SU-DHL-6 (cell line): Measurements from ENCODE around the gene FBXL13.

Source experiments
- H2AFZ ChIP-seq: fragments of 200-600 bp; sonication (generic); 2 replicates; pipeline ENCODE4 v1.6.1; 2014; ENCODE audit warnings: low read depth, mild to moderate bottlenecking, moderate library complexity, mixed read lengths, antibody characterized with exemption, low read length; ENCODE audit not compliant: severe bottlenecking
- H3F3A ChIP-seq: fragments of 200-600 bp; shearing (Covaris generic); 2 replicates; pipeline ENCODE4 v1.6.0; 2016; ENCODE audit warnings: antibody characterized with exemption, mild to moderate bottlenecking; ENCODE audit not compliant: insufficient read depth
- H3K27ac ChIP-seq: fragments of 200-600 bp; sonication (generic); 2 replicates; pipeline ENCODE4 v1.5.1; 2016; ENCODE audit warnings: low read depth, mild to moderate bottlenecking, low read length, moderate library complexity, mixed read lengths
- H3K27me3 ChIP-seq: fragments of 200-600 bp; sonication (generic), shearing (Covaris generic); 2 replicates; pipeline ENCODE4 v1.6.0; 2014; ENCODE audit warnings: mild to moderate bottlenecking, low read length
- H3K36me3 ChIP-seq: fragments of 200-600 bp; sonication (generic); 2 replicates; pipeline ENCODE4 v1.6.1; 2014; ENCODE audit warnings: mild to moderate bottlenecking, low read length, mixed read lengths
- H3K4me2 ChIP-seq: fragments of 300-600, 200-600 bp; shearing (Covaris generic), sonication (generic); 2 replicates; pipeline ENCODE4 v1.6.0; 2014; ENCODE audit warnings: low read length, low read depth, mild to moderate bottlenecking; ENCODE audit not compliant: poor library complexity, severe bottlenecking
- H3K4me3 ChIP-seq: fragments of 200-600 bp; sonication (generic); 2 replicates; pipeline ENCODE4 v1.5.1; 2014; ENCODE audit warnings: antibody characterized with exemption, low read length, mild to moderate bottlenecking, mixed read lengths; ENCODE audit not compliant: insufficient read depth, poor library complexity, severe bottlenecking
- H3K79me2 ChIP-seq: fragments of 200-600 bp; sonication (generic); 2 replicates; pipeline ENCODE4 v1.6.1; 2014; ENCODE audit warnings: mild to moderate bottlenecking, low read length, moderate library complexity; ENCODE audit not compliant: insufficient read depth
- H3K9ac ChIP-seq: fragments of 200-600 bp; sonication (generic); 2 replicates; pipeline ENCODE4 v1.7.0; 2014; ENCODE audit warnings: mild to moderate bottlenecking, low read length
- H3K9me2 ChIP-seq: fragments of 200-600 bp; sonication (generic); replicated peaks from 2 replicates; pipeline ENCODE4 v1.6.1; 2014; ENCODE audit warnings: low read length; ENCODE audit not compliant: insufficient read depth
- H3K9me3 ChIP-seq: fragments of 200-600 bp; sonication (generic); 2 replicates; pipeline ENCODE4 v1.6.1; 2014; ENCODE audit warnings: low read length, mixed read lengths; ENCODE audit not compliant: insufficient read depth
- H4K20me1 ChIP-seq: fragments of 200-600 bp; sonication (generic); 2 replicates; pipeline ENCODE4 v1.6.1; 2014; ENCODE audit warnings: low read depth, mild to moderate bottlenecking, antibody characterized with exemption, low read length, moderate library complexity, mixed read lengths
- CTCF ChIP-seq: fragments of 200-600 bp; sonication (generic); IDR thresholded peaks from one replicate; pipeline ENCODE4 v1.5.1; 2017; ENCODE audit warnings: antibody characterized with exemption, mild to moderate bottlenecking, low read length, moderate library complexity; ENCODE audit not compliant: insufficient read depth, poor library complexity, severe bottlenecking
- EZH2phosphoT487 ChIP-seq: fragments of 200-600 bp; sonication (generic), shearing (Covaris generic); conservative IDR thresholded peaks from 2 replicates; pipeline ENCODE4 v1.6.1; 2018; ENCODE audit warnings: mild to moderate bottlenecking, antibody characterized with exemption, low read length, moderate library complexity, mixed read lengths

FBXL13 gene

GRCh38 chr7:102836977-102837376 is 237.6 kb downstream of the FBXL13 start:
- Histone ChIP-seq H3K4me3 (no peak overlapping the region), H3K27me3 (no peaks in the 10 kb centered on the region), H3K27ac (no peak overlapping the region), H3K79me2 (no peaks in the 10 kb centered on the region), H2AFZ (no peak overlapping the region), H3K4me2 (no peak overlapping the region), H3K9me2 (no peaks in the 10 kb centered on the region), H3K9me3 (no peaks in the 10 kb centered on the region), H3K9ac (no peak overlapping the region), H3F3A (no peaks in the 10 kb centered on the region), H4K20me1 (no peaks in the 10 kb centered on the region), H3K36me3 (no peaks in the 10 kb centered on the region)
- TF ChIP-seq CTCF: no peak
- TF ChIP-seq EZH2phosphoT487: no peak

GRCh38 chr7:102836191-102836919 is 238.2 kb downstream of the FBXL13 start:
- no peaks in the 10 kb centered on the region for H3K36me3 ChIP-seq
- TF ChIP-seq EZH2phosphoT487 (no peak), CTCF (no peak)
- H2AFZ ChIP-seq: no peak overlapping the region
- H3F3A ChIP-seq: no peaks in the 10 kb centered on the region
- H3K9me3 ChIP-seq: no peaks in the 10 kb centered on the region
- no peak overlapping the region for H3K4me2 ChIP-seq
- no peaks in the 10 kb centered on the region for H3K79me2 ChIP-seq
- H4K20me1 ChIP-seq: no peaks in the 10 kb centered on the region
- H3K9me2 ChIP-seq: no peaks in the 10 kb centered on the region
- no peak overlapping the region for H3K4me3 ChIP-seq
- H3K9ac ChIP-seq: no peak overlapping the region
- no peaks in the 10 kb centered on the region for H3K27me3 ChIP-seq
- no peak overlapping the region for H3K27ac ChIP-seq

GRCh38 chr7:102834999-102835398 is 239.6 kb downstream of the FBXL13 start:
- TF ChIP-seq CTCF (no peak), EZH2phosphoT487 (no peak)
- H2AFZ ChIP-seq: no peak overlapping the region
- H3K36me3 ChIP-seq: no peaks in the 10 kb centered on the region
- H3K9me3 ChIP-seq: no peaks in the 10 kb centered on the region
- H3K4me3 ChIP-seq: no peak overlapping the region
- H3K4me2 ChIP-seq: no peak overlapping the region
- no peaks in the 10 kb centered on the region for H4K20me1 ChIP-seq
- no peaks in the 10 kb centered on the region for H3F3A ChIP-seq
- no peaks in the 10 kb centered on the region for H3K27me3 ChIP-seq
- H3K9me2 ChIP-seq: no peaks in the 10 kb centered on the region
- no peaks in the 10 kb centered on the region for H3K79me2 ChIP-seq
- no peak overlapping the region for H3K9ac ChIP-seq
- H3K27ac ChIP-seq: no peak overlapping the region
